GM18498 (cell line): Measurements from ENCODE around the gene UNC13D.
"Not testable (repeated sequence)": the region's sequence is repeated elsewhere in the genome, so short reads cannot be mapped to it uniquely, and the experiment has no call there.

ENCODE experiments used
- ATAC-seq: cut with Tn5 transposase; IDR thresholded peaks from one replicate; pipeline ENCODE4 v1.9.1; 2021; ENCODE audit warnings: mild to moderate bottlenecking, moderate library complexity; ENCODE audit not compliant: unreplicated experiment

UNC13D gene

GRCh38 chr17:75875182-75875939, 31.2 kb upstream of the UNC13D start:
- no peak for ATAC-seq

- ATAC-seq, result no peak
Observed at GRCh38 chr17:75874323-75875181, 30.3 kb upstream of the UNC13D start.

GRCh38 chr17:75873587-75874322, 29.6 kb upstream of the UNC13D start:
- no peak for ATAC-seq

- ATAC-seq, result no peak
Observed at GRCh38 chr17:75872434-75873351, 28.5 kb upstream of the UNC13D start.

- ATAC-seq, result not testable (repeated sequence)
Observed at GRCh38 chr17:75870228-75870627, 26.0 kb upstream of the UNC13D start.

- no peak for ATAC-seq
Observed at GRCh38 chr17:75869282-75870141, 25.3 kb upstream of the UNC13D start.

GRCh38 chr17:75868730-75869281, 24.6 kb upstream of the UNC13D start:
- ATAC-seq, result not testable (repeated sequence)

- ATAC-seq, result not testable (repeated sequence)
Observed at GRCh38 chr17:75865404-75866188, 21.4 kb upstream of the UNC13D start.

- ATAC-seq, result peak; percentile 23
Observed at GRCh38 chr17:75864887-75865286, 20.7 kb upstream of the UNC13D start.

GRCh38 chr17:75864448-75864871, 20.3 kb upstream of the UNC13D start:
- peak; percentile 78 for ATAC-seq

- no peak for ATAC-seq
Observed at GRCh38 chr17:75861927-75862317, 17.7 kb upstream of the UNC13D start.

GRCh38 chr17:75859358-75859757, 15.2 kb upstream of the UNC13D start:
- ATAC-seq, result not testable (repeated sequence)

GRCh38 chr17:75856062-75856756, 12.0 kb upstream of the UNC13D start:
- ATAC-seq, result no peak

GRCh38 chr17:75855310-75856061, 11.3 kb upstream of the UNC13D start, which contains the start of gene WBP2:
TSS of gene WBP2 (minus strand) at chr17:75855335. CDS start at chr17:75855297, 38 bp downstream.
- ATAC-seq, result peak; percentile 89

GRCh38 chr17:75854881-75855309, 10.7 kb upstream of the UNC13D start:
- ATAC-seq, result peak; percentile 2

GRCh38 chr17:75854101-75854748, 10.0 kb upstream of the UNC13D start:
- no peak for ATAC-seq
